PC-9 (cell line): Measurements from ENCODE around the gene LPCAT1. TPM values are rescaled to one million over a fixed set of nuclear protein-coding genes. Genes with fewer than 3 reads are reported as not detected.

Experiments used
- BruUV-seq: library from RNA; stranded (reverse); fragments of 400-500 nt; replicated peaks from 2 replicates; lab custom pipeline; 2021; lab: Mats Ljungman, UMichigan
- CTCF ChIA-PET: fragments of 300-600 bp; sonication (Branson Sonifier 250); formaldehyde crosslinking; loops from one replicate; lab custom pipeline; 2022; ENCODE audit warnings: antibody characterized with exemption; lab: Charles Lee
- POLR2A ChIA-PET: fragments of 300-600 bp; sonication (Branson Sonifier 250); formaldehyde crosslinking; loops from one replicate; lab custom pipeline; 2022; ENCODE audit warnings: antibody characterized with exemption; ENCODE audit not compliant: unreplicated experiment; lab: Charles Lee
- DNase-seq, 2 experiments: peaks; one replicate each; pipeline versions ENCODE4 v3.0.0 to v3.0.0-alpha.2; 2015 to 2022; ENCODE audit warnings: mixed read lengths in 1 of 2
- H2AFZ ChIP-seq: fragments of 200-600 bp; sonication (generic); 2 replicates; pipeline ENCODE4 v1.8.1; 2017; ENCODE audit warnings: antibody characterized with exemption
- H3F3A ChIP-seq: fragments of 200-600 bp; sonication (generic); 2 replicates; pipeline ENCODE4 v1.8.1; 2017; ENCODE audit warnings: antibody characterized with exemption, mild to moderate bottlenecking, low read depth; ENCODE audit not compliant: insufficient read depth
- H3K27ac ChIP-seq: fragments of 200-600 bp; sonication (generic); 2 replicates; pipeline ENCODE4 v1.6.1; 2016; ENCODE audit warnings: mixed run types
- H3K27me3 ChIP-seq: fragments of 200-600 bp; sonication (generic); 2 replicates; pipeline ENCODE4 v1.6.1; 2016; ENCODE audit warnings: low read depth, mixed run types; ENCODE audit not compliant: insufficient read depth
- H3K36me3 ChIP-seq: fragments of 200-600 bp; sonication (generic); 2 replicates; pipeline ENCODE4 v1.6.1; 2016; ENCODE audit warnings: low read depth, mixed run types
- H3K4me1 ChIP-seq: fragments of 200-600 bp; sonication (generic); replicated peaks from 2 replicates; pipeline ENCODE4 v1.6.1; 2016; ENCODE audit warnings: mixed run types; ENCODE audit not compliant: insufficient read depth
- H3K4me2 ChIP-seq: fragments of 200-600 bp; sonication (generic); 2 replicates; pipeline ENCODE4 v1.6.1; 2017; ENCODE audit warnings: mixed run types
- H3K4me3 ChIP-seq: fragments of 200-600 bp; sonication (generic); 2 replicates; pipeline ENCODE4 v1.6.1; 2016; ENCODE audit warnings: mixed run types
- H3K79me2 ChIP-seq: fragments of 200-600 bp; sonication (generic); 2 replicates; pipeline ENCODE4 v1.6.1; 2017; ENCODE audit warnings: low read depth, mixed run types
- H3K9me2 ChIP-seq: fragments of 200-600 bp; sonication (generic); 2 replicates; pipeline ENCODE4 v1.8.1; 2017; ENCODE audit warnings: mild to moderate bottlenecking; ENCODE audit not compliant: insufficient read depth
- H3K9me3 ChIP-seq: fragments of 200-600 bp; sonication (generic); 2 replicates; pipeline ENCODE4 v1.8.1; 2016; ENCODE audit warnings: low read depth; ENCODE audit not compliant: insufficient read depth
- H4K20me1 ChIP-seq: fragments of 200-600 bp; sonication (generic); 2 replicates; pipeline ENCODE4 v1.8.1; 2017; ENCODE audit not compliant: insufficient read depth
- EZH2 ChIP-seq: fragments of 200-600 bp; sonication (generic); IDR thresholded peaks from 2 replicates; pipeline ENCODE4 v1.8.0; 2017; ENCODE audit warnings: antibody characterized with exemption, low read depth
- intact Hi-C: fragments of 100-400 bp; cut with micrococcal nuclease; formaldehyde crosslinking; loops from one replicate; pipeline ENCODE4 v1.10.0; 2022; ENCODE audit not compliant: unreplicated experiment
- total RNA-seq: library from RNA; stranded (reverse); gene quantifications from 2 replicates; pipeline ENCODE4 v1.2.3, GENCODE V29; 2021
- TF ChIP-seq, protein P1 (sequence below): fragments of 200-600 bp; sonication (generic); conservative IDR thresholded peaks from 2 replicates; pipeline ENCODE4 v1.6.1; 2017; ENCODE audit warnings: mixed run types, antibody characterized with exemption, mild to moderate bottlenecking, moderate library complexity

Gene LPCAT1
- total RNA-seq, 1 experiment from 2014 or later: 96.1 TPM

DNA sequence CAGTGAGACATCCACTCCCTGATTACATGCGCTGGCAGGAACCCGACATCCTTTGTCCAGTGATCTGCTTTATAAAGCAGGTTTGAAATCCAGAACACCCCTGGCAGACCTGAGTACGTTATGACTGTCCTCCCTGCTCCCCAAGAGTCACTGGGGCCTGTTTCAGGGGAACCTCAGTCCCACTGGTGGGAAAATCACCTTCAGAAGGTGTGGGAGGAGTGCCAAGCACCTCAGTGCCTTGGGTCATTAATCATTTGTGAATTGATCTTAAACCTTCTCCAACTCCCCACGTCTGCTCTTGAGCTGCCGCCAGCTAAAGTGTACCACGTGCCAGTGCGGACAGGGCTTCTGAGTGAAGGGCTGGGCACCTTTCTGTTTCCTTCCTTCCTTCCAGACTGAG is 94.7 kb downstream of the LPCAT1 start:
- POLR2A ChIA-PET: no interaction called here
- CTCF ChIA-PET: no interaction called here
- TF ChIP-seq, protein P1, sequence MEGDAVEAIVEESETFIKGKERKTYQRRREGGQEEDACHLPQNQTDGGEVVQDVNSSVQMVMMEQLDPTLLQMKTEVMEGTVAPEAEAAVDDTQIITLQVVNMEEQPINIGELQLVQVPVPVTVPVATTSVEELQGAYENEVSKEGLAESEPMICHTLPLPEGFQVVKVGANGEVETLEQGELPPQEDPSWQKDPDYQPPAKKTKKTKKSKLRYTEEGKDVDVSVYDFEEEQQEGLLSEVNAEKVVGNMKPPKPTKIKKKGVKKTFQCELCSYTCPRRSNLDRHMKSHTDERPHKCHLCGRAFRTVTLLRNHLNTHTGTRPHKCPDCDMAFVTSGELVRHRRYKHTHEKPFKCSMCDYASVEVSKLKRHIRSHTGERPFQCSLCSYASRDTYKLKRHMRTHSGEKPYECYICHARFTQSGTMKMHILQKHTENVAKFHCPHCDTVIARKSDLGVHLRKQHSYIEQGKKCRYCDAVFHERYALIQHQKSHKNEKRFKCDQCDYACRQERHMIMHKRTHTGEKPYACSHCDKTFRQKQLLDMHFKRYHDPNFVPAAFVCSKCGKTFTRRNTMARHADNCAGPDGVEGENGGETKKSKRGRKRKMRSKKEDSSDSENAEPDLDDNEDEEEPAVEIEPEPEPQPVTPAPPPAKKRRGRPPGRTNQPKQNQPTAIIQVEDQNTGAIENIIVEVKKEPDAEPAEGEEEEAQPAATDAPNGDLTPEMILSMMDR: no peak
- no peak for TF ChIP-seq EZH2
- Histone ChIP-seq H3K9me2 (no peaks in the 10 kb centered on the region), H3K4me3 (no peak overlapping the region), H3K27me3 (peaks cover 100% of the 10 kb centered on the region), H3K79me2 (no peaks in the 10 kb centered on the region), H3K27ac (no peak overlapping the region), H3F3A (no peaks in the 10 kb centered on the region), H3K4me2 (no peak overlapping the region), H3K4me1 (no peaks in the 10 kb centered on the region), H4K20me1 (no peaks in the 10 kb centered on the region), H3K9me3 (peaks cover 14% of the 10 kb centered on the region), H2AFZ (no peak overlapping the region), H3K36me3 (no peaks in the 10 kb centered on the region)
- DNase-seq: no peak
- intact Hi-C loops: no loop called here
- no TSS peak for BruUV-seq

GRCh38 chr5:1428107-1428506 is 95.7 kb downstream of the LPCAT1 start:
- no peaks in the 10 kb centered on the region for H3K4me1 ChIP-seq
- no peaks in the 10 kb centered on the region for H3K36me3 ChIP-seq
- H3K4me2 ChIP-seq: no peak overlapping the region
- intact Hi-C loops: no loop called here
- no peak overlapping the region for H2AFZ ChIP-seq
- H3F3A ChIP-seq: no peaks in the 10 kb centered on the region
- no peaks in the 10 kb centered on the region for H3K79me2 ChIP-seq
- TF ChIP-seq EZH2: no peak
- TF ChIP-seq, protein P1: no peak
- no peaks in the 10 kb centered on the region for H4K20me1 ChIP-seq
- no peak overlapping the region for H3K27ac ChIP-seq
- CTCF ChIA-PET: no interaction called here
- peaks cover 14% of the 10 kb centered on the region for H3K9me3 ChIP-seq
- peaks cover 99% of the 10 kb centered on the region for H3K27me3 ChIP-seq
- POLR2A ChIA-PET: interaction anchor here (0.6 kb wide), 1 partner anchor 189 kb away, joined by 7 read pairs; no protein-coding TSS in a partner anchor
- no peaks in the 10 kb centered on the region for H3K9me2 ChIP-seq
- DNase-seq: no peak
- BruUV-seq: no TSS peak
- H3K4me3 ChIP-seq: no peak overlapping the region

DNA sequence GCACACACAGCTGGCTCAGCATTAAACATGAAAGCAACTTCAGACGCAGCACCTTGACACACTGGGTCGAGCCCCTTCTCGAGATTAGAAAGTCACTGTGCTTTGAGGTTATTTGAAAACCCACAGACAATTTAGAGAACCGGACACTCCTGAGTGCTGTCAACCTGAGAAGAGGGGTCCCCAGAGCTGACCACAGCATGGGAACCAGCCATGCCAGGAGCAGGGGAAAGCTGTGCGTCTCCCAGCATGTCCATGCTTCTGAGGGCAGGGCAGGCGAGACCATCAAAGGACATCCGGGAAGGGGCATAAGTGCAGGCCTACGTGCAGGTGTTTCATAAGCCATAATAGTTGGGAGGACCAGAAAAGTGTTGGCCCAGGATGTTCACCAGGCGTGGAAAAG is 99.0 kb downstream of the LPCAT1 start:
- BruUV-seq: no TSS peak
- ChIA-PET CTCF (no interaction called here), POLR2A (no interaction called here)

More for the DNA sequence above, 99.0 kb downstream of the LPCAT1 start:
- Histone ChIP-seq H3K27ac (no peak overlapping the region), H3K4me1 (no peaks in the 10 kb centered on the region), H3K4me3 (no peak overlapping the region), H3F3A (no peaks in the 10 kb centered on the region), H3K4me2 (no peak overlapping the region), H3K79me2 (no peaks in the 10 kb centered on the region), H3K9me2 (no peaks in the 10 kb centered on the region), H3K9me3 (peaks cover 14% of the 10 kb centered on the region), H2AFZ (no peak overlapping the region), H4K20me1 (no peaks in the 10 kb centered on the region), H3K36me3 (no peaks in the 10 kb centered on the region), H3K27me3 (peaks cover 88% of the 10 kb centered on the region)
- intact Hi-C loops: no loop called here
- no peak for DNase-seq
- no peak for TF ChIP-seq EZH2
- TF ChIP-seq, protein P1: no peak
